GM19452 (cell line): ENCODE data around the gene COL25A1.

Experiments used
- ATAC-seq: cut with Tn5 transposase; IDR thresholded peaks from one replicate; pipeline ENCODE4 v1.9.1; 2021; ENCODE audit not compliant: unreplicated experiment

Gene COL25A1

GRCh38 chr4:109216085-109216696 lies 86.3 kb downstream of the COL25A1 start:
- ATAC-seq: no peak

- no peak for ATAC-seq
These were observed 87.0 kb downstream of the COL25A1 start for GRCh38 chr4:109215506-109215905.

- ATAC-seq: no peak
These were observed 87.7 kb downstream of the COL25A1 start for GRCh38 chr4:109214622-109215301.

GRCh38 chr4:109213056-109213455 lies 89.4 kb downstream of the COL25A1 start:
- ATAC-seq: no peak

GRCh38 chr4:109211671-109212070 lies 90.8 kb downstream of the COL25A1 start:
- ATAC-seq: no peak

GRCh38 chr4:109209647-109210046 lies 92.8 kb downstream of the COL25A1 start:
- no peak for ATAC-seq

- ATAC-seq: no peak
These were observed 94.6 kb downstream of the COL25A1 start for GRCh38 chr4:109207898-109208297.

GRCh38 chr4:109207061-109207460 lies 95.4 kb downstream of the COL25A1 start:
- no peak for ATAC-seq

GRCh38 chr4:109206620-109207019 lies 95.8 kb downstream of the COL25A1 start:
- ATAC-seq: no peak

- no peak for ATAC-seq
These were observed 97.3 kb downstream of the COL25A1 start for GRCh38 chr4:109205186-109205585.

- no peak for ATAC-seq
These were observed 102.9 kb downstream of the COL25A1 start for GRCh38 chr4:109199585-109199984.

GRCh38 chr4:109195646-109196045 lies 106.8 kb downstream of the COL25A1 start:
- ATAC-seq: no peak

- ATAC-seq: no peak
These were observed 111.2 kb downstream of the COL25A1 start for GRCh38 chr4:109191216-109191615.

- ATAC-seq: no peak
These were observed 116.0 kb downstream of the COL25A1 start for GRCh38 chr4:109186458-109186945.

- no peak for ATAC-seq
These were observed 116.5 kb downstream of the COL25A1 start for GRCh38 chr4:109185951-109186350.

- no peak for ATAC-seq
These were observed 116.9 kb downstream of the COL25A1 start for GRCh38 chr4:109185548-109185947.

- ATAC-seq: no peak
These were observed 117.9 kb downstream of the COL25A1 start for GRCh38 chr4:109184491-109184961.

- no peak for ATAC-seq
These were observed 118.4 kb downstream of the COL25A1 start for GRCh38 chr4:109183931-109184490.

- no peak for ATAC-seq
These were observed 119.8 kb downstream of the COL25A1 start for GRCh38 chr4:109182696-109183095.

GRCh38 chr4:109179061-109179460 lies 123.4 kb downstream of the COL25A1 start:
- ATAC-seq: no peak

GRCh38 chr4:109177096-109177810 lies 125.2 kb downstream of the COL25A1 start:
- no peak for ATAC-seq
